K562 (cell line): ENCODE measurements around the gene RALA. TPM values are rescaled to one million over a fixed set of nuclear protein-coding genes. Genes with fewer than 3 reads are reported as not detected.

Experiments used
- ATF7 ChIP-seq: fragments of 450-650 bp; IDR thresholded peaks from 2 replicates; pipeline ENCODE4 v1.7.1; 2014; ENCODE audit warnings: mild to moderate bottlenecking, moderate library complexity
- CEBPB ChIP-seq: fragments of 450-650 bp; IDR thresholded peaks from 2 replicates; pipeline ENCODE4 v1.6.1; 2016; ENCODE audit warnings: missing genetic modification characterization, missing compliant biosample characterization
- CREB5 ChIP-seq: fragments of 250-450 bp; sonication (Bioruptor Pico); IDR thresholded peaks from 2 replicates; pipeline ENCODE4 v1.5.0; 2020; ENCODE audit warnings: mild to moderate bottlenecking
- DDX20 ChIP-seq: fragments of 450-650 bp; IDR thresholded peaks from 2 replicates; pipeline ENCODE4 v1.6.1; 2016; ENCODE audit warnings: missing genetic modification characterization, low read depth, mild to moderate bottlenecking, missing compliant biosample characterization, moderate library complexity
- FOXJ2 ChIP-seq: fragments of 200-800 bp; sonication (Bioruptor generic); IDR thresholded peaks from 2 replicates; pipeline ENCODE4 v1.6.1; 2016; ENCODE audit warnings: missing genetic modification characterization, missing compliant biosample characterization
- GABPA ChIP-seq: fragments of 200-800 bp; sonication (Bioruptor generic); conservative IDR thresholded peaks from 2 replicates; pipeline ENCODE4 v1.6.1; 2016; ENCODE audit warnings: low read depth, missing genetic modification characterization, missing compliant biosample characterization
- HDAC8 ChIP-seq: fragments of 450-650 bp; IDR thresholded peaks from 2 replicates; pipeline ENCODE4 v1.6.1; 2016; ENCODE audit warnings: mild to moderate bottlenecking, missing genetic modification characterization, moderate library complexity, missing compliant biosample characterization
- HIVEP1 ChIP-seq: fragments of 250-450 bp; sonication (Bioruptor Pico); IDR thresholded peaks from 2 replicates; pipeline ENCODE4 v1.4.0; 2020; ENCODE audit warnings: mild to moderate bottlenecking
- MIER1 ChIP-seq: fragments of 450-650 bp; IDR thresholded peaks from 2 replicates; pipeline ENCODE4 v1.6.1; 2016; ENCODE audit warnings: antibody characterized with exemption, mild to moderate bottlenecking, low read depth
- NR2C1 ChIP-seq, 2 experiments: fragments of 450-650 bp; IDR thresholded peaks; 2 replicates each; pipeline ENCODE4 v1.6.1; 2017; ENCODE audit warnings: mild to moderate bottlenecking in 2 of 2, antibody characterized with exemption in 1 of 2, inconsistent platforms in 1 of 2, missing compliant biosample characterization in 1 of 2, missing genetic modification characterization in 1 of 2
- RCOR1 ChIP-seq, 2 experiments: IDR thresholded peaks; 2 replicates each; pipeline ENCODE4 v1.6.1; 2012; ENCODE audit warnings: low read depth in 2 of 2, low read length in 2 of 2, borderline replicate concordance in 1 of 2, improper control_type of control experiment in 1 of 2
- ZFX ChIP-seq: sonication (generic); formaldehyde crosslinking; IDR thresholded peaks from 2 replicates; pipeline ENCODE4 v1.8.0; 2022; ENCODE audit warnings: mild to moderate bottlenecking, missing genetic modification reagents, moderate library complexity
- ZKSCAN8 ChIP-seq: fragments of 200-800 bp; sonication (Bioruptor generic); IDR thresholded peaks from 2 replicates; pipeline ENCODE4 v1.6.1; 2016; ENCODE audit warnings: missing genetic modification characterization, missing compliant biosample characterization
- ZNF174 ChIP-seq: fragments of 250-450 bp; sonication (Bioruptor Pico); IDR thresholded peaks from 2 replicates; pipeline ENCODE4 v1.4.0; 2020; ENCODE audit warnings: mild to moderate bottlenecking
- ZNF644 ChIP-seq: fragments of 200-800 bp; sonication (Bioruptor generic); IDR thresholded peaks from 2 replicates; pipeline ENCODE4 v1.6.1; 2016; ENCODE audit warnings: low read depth, missing genetic modification characterization, missing compliant biosample characterization
- ZNF76 ChIP-seq: fragments of 250-450 bp; sonication (Bioruptor Pico); IDR thresholded peaks from 2 replicates; pipeline ENCODE4 v1.4.0; 2020; ENCODE audit warnings: mild to moderate bottlenecking, moderate library complexity, borderline replicate concordance
- ZSCAN29 ChIP-seq: fragments of 450-650 bp; IDR thresholded peaks from 2 replicates; pipeline ENCODE4 v1.6.1; 2017
- polyA plus RNA-seq, 8 experiments: library from polyadenylated mRNA; depleted of rRNA in 4 of 8; stranded (reverse) in 5 of 8; unstranded in 3 of 8; fragments of >200 nt; fragmentation: Nextera tagmentation in 2 of 8; fragmentation: Illumina TruSeq in 1 of 8; extraction: Ambion mirVana in 2 of 8; extraction: Trizol in 1 of 8; gene quantifications; 2 replicates each; pipeline versions ENCODE4 v1.2.1 to v1.2.3, GENCODE V29; 2011 to 2014; ENCODE audit warnings: inconsistent platforms in 1 of 8, missing spikeins in 1 of 8
- total RNA-seq, 7 experiments: library from RNA; depleted of rRNA in 6 of 7; stranded (reverse); fragments of >200 nt in 6 of 7; fragmentation: Illumina TruSeq in 2 of 7; extraction: Trizol in 2 of 7; gene quantifications; 2 replicates each; pipeline versions ENCODE4 v1.2.1 to v1.2.3, GENCODE V29; 2011 to 2021; ENCODE audit warnings: low replicate concordance in 1 of 7
- TF ChIP-seq, protein P1 (sequence below): fragments of 450-650 bp; IDR thresholded peaks from 2 replicates; pipeline ENCODE4 v1.6.1; 2016; ENCODE audit warnings: antibody characterized with exemption
- TF ChIP-seq, protein P2 (sequence below): fragments of 450-650 bp; IDR thresholded peaks from 2 replicates; pipeline ENCODE4 v1.6.1; 2016; ENCODE audit warnings: missing biosample characterization, missing genetic modification characterization
- TF ChIP-seq, protein P3 (sequence below): sonication (generic); formaldehyde crosslinking; IDR thresholded peaks from 2 replicates; pipeline ENCODE4 v1.8.1; 2022; ENCODE audit warnings: missing genetic modification reagents

The RALA gene
- total and polyA plus RNA-seq, 9 of the 15 experiments (the other 6 are each of a cell fraction or from before 2014, with no cell fraction given): 7.2 to 28.0 (median 25.7) TPM

DNA sequence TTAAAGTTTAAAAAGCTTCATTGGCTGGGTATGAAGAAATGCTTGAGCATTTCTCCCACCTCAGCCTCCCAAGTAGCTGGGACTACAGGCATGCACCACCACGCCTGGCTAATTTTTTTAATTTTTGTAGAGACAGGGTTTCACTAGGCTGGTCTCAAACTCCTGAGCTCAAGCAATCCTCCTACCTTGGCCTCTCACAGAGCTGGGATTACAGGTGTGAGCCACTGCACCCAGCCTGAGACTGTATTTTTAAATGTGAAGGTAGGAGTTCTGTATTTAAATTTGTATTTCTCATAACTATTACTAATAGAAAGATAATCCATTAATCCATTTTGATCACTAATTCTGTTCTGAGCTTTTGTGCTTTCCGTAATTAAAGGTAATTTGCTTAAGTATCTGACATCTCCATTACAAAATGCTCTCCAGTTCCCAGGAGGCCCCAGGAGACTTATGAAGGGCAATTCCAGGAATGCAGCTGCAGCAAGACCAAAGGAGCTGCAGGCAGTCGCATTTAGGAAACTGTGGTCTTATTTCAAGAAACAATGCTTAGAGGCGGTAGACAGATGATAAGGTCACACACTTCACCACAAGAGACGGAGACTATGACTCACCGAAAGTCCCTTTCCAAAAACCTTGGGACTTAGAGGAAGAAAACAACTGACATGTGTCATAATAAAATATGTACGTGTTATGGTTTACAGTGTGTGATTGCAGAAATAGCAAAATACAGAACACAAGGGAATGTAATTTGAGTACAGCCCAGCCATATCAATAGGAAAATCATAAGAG is 33.9 kb upstream of the RALA start (continued):
- TF ChIP-seq, protein P1, sequence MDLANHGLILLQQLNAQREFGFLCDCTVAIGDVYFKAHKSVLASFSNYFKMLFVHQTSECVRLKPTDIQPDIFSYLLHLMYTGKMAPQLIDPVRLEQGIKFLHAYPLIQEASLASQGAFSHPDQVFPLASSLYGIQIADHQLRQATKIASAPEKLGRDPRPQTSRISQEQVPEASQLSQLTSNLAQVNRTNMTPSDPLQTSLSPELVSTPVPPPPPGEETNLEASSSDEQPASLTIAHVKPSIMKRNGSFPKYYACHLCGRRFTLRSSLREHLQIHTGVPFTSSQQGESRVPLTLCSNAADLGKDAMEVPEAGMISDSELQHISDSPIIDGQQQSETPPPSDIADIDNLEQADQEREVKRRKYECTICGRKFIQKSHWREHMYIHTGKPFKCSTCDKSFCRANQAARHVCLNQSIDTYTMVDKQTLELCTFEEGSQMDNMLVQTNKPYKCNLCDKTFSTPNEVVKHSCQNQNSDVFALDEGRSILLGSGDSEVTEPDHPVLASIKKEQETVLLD: no peak
- no peak for TF ChIP-seq NR2C1 (IDR thresholded peaks at IDR 0.05)
- peak; percentile 29; the same call in 1 of the 2 replicates for TF ChIP-seq NR2C1 (tag; IDR thresholded peaks at IDR 0.05)
- TF ChIP-seq CEBPB (tag): peak; percentile 64
- TF ChIP-seq ATF7: peak; percentile 90
- no peak for TF ChIP-seq DDX20 (tag)
- peak; percentile 85; the same call in 1 of the 2 replicates for TF ChIP-seq FOXJ2 (tag)
- TF ChIP-seq HIVEP1 (CRISPR knock-in tag): no peak
- no peak for TF ChIP-seq HDAC8 (tag)
- TF ChIP-seq, protein P2, sequence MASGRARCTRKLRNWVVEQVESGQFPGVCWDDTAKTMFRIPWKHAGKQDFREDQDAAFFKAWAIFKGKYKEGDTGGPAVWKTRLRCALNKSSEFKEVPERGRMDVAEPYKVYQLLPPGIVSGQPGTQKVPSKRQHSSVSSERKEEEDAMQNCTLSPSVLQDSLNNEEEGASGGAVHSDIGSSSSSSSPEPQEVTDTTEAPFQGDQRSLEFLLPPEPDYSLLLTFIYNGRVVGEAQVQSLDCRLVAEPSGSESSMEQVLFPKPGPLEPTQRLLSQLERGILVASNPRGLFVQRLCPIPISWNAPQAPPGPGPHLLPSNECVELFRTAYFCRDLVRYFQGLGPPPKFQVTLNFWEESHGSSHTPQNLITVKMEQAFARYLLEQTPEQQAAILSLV (tag): no peak
- no peak for TF ChIP-seq ZNF76 (CRISPR knock-in tag)
- TF ChIP-seq CREB5 (CRISPR knock-in tag): no peak
- no peak for TF ChIP-seq ZFX (CRISPR knock-in tag)
- TF ChIP-seq ZKSCAN8 (CRISPR knock-in tag): no peak; the same call in 1 of the 2 replicates
- TF ChIP-seq ZNF174: no peak
- no peak for TF ChIP-seq ZNF644 (tag)
- TF ChIP-seq, protein P3, sequence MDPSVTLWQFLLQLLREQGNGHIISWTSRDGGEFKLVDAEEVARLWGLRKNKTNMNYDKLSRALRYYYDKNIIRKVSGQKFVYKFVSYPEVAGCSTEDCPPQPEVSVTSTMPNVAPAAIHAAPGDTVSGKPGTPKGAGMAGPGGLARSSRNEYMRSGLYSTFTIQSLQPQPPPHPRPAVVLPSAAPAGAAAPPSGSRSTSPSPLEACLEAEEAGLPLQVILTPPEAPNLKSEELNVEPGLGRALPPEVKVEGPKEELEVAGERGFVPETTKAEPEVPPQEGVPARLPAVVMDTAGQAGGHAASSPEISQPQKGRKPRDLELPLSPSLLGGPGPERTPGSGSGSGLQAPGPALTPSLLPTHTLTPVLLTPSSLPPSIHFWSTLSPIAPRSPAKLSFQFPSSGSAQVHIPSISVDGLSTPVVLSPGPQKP: no peak
- peak; percentile 56 for TF ChIP-seq GABPA
- no peak for TF ChIP-seq ZSCAN29
- TF ChIP-seq MIER1: no peak
- peak in 1 of 2 experiments; percentile 59; a peak in 1 of 4 replicates for TF ChIP-seq RCOR1 (IDR thresholded peaks at IDR 0.05; ENCODE audit: borderline replicate concordance in 1 of 2, low read depth in 2 of 2, low read length in 2 of 2)
